Heart left ventricle (tissue), 13 donors: ENCODE results near the gene TMEM94.

ENCODE experiments used
- POLR2A ChIP-seq, 2 donors: fragments of 450-650 bp; IDR thresholded peaks; one replicate each; pipeline ENCODE4 v1.6.1; 2017; ENCODE audit warnings: antibody characterized with exemption in 2 of 2, mild to moderate bottlenecking in 2 of 2, moderate library complexity in 2 of 2
- TF ChIP-seq, protein P1 (sequence below), 12 donors: fragments of 200-600 bp; sonication (generic) in 4 of 12; IDR thresholded peaks; one replicate each; pipeline versions ENCODE4 v1.5.0 to v1.8.0; 2018 to 2022; ENCODE audit warnings: antibody characterized with exemption in 12 of 12, mild to moderate bottlenecking in 5 of 12
- donor health status: ischemic (EF 13 %, LVEDD 7.1; RV severe dilation, severe dysfunction).
- donor health status: DM: no; HTN: yes; CAD: no.
- donor health status: DM: no; HTN: no; CAD: no.
- donor health status: ischemic (EF 25% LVEDD 6.9; RV normal size, moderate dysfunction).
- donor health status: ischemic (EF 25% LVEDD 5.7; RV mildly dilated, moderate dysfunction).
- donor health status: ischemic (EF 35%, LVEDD 5.7; RV mildly dilated, moderate dysfunction).
- donor health status: nonischemic (EF 11% LVEDD 7.7; RV severe dilation, severe dysfunction).
- donor health status: DM: yes; HTN: yes; CAD: no.
- donor health status: PGD.
- donor health status: ischemic (EF 29% LVEDD 5.4; RV normal size, mild dysfunction).
- donor health status: nonischemic (EF 23%, LVEDD 6.1; RV moderate dilation, normal function).

DNA sequence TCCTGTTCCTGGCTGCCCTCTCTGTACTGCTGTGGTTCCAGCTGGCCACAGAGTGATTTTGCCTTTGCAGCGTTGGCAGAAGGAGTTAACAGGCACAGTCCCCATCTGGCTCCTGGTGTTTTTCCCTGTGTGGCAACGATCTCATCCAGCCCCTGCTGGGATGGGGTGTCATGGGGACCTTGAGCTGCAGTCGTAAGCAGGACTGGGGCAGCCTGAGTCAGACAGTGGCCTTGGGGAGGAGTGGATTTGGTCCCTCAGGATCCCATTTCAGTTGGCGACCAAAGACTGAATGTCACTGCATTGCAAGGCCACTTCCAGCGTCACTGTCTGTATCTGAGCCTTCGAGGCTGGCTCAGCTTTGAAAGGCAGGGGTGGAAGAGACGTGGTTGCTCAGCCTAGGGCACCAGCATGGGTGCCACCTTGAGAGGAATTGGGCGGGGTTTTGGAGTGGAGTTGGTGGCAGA is 11.9 kb downstream of the TMEM94 start:
- TF ChIP-seq, protein P1, sequence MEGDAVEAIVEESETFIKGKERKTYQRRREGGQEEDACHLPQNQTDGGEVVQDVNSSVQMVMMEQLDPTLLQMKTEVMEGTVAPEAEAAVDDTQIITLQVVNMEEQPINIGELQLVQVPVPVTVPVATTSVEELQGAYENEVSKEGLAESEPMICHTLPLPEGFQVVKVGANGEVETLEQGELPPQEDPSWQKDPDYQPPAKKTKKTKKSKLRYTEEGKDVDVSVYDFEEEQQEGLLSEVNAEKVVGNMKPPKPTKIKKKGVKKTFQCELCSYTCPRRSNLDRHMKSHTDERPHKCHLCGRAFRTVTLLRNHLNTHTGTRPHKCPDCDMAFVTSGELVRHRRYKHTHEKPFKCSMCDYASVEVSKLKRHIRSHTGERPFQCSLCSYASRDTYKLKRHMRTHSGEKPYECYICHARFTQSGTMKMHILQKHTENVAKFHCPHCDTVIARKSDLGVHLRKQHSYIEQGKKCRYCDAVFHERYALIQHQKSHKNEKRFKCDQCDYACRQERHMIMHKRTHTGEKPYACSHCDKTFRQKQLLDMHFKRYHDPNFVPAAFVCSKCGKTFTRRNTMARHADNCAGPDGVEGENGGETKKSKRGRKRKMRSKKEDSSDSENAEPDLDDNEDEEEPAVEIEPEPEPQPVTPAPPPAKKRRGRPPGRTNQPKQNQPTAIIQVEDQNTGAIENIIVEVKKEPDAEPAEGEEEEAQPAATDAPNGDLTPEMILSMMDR (IDR thresholded peaks at IDR 0.05): no peak
- no peak for TF ChIP-seq POLR2A (IDR thresholded peaks at IDR 0.05)
